ENCODE measurements around the gene RUVBL2.

The RUVBL2 gene

DNA sequence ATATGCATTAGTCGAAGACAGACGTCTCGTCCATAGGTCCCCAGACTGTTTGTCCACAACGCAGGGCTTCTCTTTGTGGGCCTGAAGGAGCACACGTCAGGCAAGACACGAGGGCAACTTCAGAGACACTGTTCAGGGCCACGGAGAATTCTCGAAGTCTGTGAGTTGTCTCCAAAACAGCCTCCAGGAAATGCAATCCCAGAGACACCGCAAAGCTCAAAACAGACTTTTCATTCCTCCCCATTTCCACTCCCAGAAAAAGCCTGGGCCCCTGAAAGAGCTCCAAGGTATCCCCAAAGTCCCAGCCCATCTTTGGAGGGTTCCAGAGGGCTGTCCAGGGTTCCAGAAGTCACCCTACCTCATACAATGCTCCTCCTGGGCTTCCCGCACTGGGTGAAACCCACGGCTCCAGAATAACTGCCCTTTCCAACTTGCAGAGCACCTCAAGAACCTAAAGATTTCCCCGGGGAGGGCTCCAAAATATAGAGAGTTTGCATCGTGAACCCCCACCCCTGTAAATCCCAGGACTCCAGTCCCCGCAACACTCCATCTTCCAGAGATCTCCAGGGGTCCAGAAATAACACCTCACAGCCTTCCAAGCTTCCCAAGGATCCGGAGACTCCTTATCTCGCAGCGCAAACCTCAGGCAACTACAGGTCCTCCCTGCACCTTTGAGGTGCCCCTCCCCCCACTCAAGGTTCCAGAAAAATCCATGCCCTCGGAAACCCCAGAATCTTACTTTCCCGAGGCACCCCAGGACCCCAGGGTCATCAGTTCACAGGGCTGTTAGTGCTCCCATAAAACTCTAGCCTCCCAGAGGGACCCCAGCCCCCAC is 29.3 kb upstream of the RUVBL2 start:
- peak in 1 of 3 donors; percentile 38 for DNase-seq

DNA sequence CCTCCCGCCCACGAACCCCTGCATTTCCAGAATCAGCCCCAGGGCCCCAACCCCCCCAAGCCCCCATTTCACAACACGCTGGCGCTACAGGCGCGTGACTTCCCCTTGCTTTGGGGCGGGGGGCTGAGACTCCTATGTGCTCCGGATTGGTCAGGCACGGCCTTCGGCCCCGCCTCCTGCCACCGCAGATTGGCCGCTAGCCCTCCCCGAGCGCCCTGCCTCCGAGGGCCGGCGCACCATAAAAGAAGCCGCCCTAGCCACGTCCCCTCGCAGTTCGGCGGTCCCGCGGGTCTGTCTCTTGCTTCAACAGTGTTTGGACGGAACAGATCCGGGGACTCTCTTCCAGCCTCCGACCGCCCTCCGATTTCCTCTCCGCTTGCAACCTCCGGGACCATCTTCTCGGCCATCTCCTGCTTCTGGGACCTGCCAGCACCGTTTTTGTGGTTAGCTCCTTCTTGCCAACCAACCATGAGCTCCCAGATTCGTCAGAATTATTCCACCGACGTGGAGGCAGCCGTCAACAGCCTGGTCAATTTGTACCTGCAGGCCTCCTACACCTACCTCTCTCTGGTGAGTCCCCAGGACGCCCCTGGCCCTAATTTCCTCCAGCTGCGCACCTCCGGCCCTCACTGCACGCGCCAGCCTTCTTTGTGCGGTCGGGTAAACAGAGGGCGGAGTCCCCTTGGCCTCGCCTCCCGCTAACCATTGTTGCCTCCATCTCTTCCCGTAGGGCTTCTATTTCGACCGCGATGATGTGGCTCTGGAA is 28.5 kb upstream of the RUVBL2 start, which contains the start of gene FTL:
FTL (plus strand) TSS at position 270 of the 766 bp plus-strand sequence; CDS start at position 469, 199 bp downstream.
- peak; percentile 98 to 99 (median 99) for DNase-seq

DNA sequence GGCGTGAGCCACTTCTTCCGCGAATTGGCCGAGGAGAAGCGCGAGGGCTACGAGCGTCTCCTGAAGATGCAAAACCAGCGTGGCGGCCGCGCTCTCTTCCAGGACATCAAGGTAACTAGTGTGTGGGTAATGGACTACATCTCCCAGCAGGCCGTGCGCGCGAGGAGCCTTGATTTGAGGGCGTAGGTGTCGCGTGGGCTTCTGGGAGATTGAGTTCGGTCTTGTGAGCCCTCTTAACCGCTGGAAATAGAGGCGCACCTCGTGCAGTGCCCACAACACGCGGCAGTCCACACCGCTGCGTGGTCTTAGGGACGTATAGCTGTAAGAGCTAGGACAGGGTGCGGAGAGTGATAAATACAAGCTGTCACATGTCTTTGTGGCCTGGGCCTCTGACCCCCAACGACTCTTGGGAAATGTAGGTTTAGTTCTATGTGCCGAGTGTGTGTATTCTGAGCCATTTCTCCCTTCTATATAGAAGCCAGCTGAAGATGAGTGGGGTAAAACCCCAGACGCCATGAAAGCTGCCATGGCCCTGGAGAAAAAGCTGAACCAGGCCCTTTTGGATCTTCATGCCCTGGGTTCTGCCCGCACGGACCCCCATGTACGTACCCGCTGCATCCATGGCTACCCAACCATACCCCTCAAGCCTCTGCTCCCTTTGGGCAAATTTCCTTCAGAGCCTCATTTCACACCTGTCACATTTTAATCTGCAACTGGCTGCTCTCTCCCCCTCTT is 27.7 kb upstream of the RUVBL2 start:
- DNase-seq = peak; percentile 87 to 91 (median 88)

DNA sequence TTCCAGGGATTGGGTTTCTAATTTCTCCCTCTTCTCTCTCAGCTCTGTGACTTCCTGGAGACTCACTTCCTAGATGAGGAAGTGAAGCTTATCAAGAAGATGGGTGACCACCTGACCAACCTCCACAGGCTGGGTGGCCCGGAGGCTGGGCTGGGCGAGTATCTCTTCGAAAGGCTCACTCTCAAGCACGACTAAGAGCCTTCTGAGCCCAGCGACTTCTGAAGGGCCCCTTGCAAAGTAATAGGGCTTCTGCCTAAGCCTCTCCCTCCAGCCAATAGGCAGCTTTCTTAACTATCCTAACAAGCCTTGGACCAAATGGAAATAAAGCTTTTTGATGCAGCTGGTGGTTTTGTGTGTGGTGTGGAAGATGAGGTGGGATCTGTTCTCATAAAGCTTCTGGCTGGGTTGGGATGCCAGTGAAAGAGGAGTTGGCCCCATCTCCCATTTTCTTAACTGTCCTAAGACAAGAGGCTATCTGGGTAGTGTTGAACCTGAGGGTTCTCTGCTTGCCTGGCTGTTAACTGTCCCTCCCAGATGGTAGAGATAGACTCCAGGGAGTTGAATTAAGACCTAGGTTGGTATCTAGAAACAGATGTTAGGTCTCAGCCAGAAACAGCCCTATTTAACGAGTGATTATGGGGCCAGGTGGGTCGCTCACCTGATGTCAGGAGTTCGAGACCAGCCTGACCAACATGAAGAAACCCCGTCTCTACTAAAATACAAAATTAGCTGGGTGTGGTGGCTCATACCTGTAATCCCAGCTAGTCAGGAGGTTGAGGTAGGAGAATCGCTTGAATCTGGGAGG is 26.9 kb upstream of the RUVBL2 start:
- DNase-seq = peak; percentile 49 to 54 (median 50)

DNA sequence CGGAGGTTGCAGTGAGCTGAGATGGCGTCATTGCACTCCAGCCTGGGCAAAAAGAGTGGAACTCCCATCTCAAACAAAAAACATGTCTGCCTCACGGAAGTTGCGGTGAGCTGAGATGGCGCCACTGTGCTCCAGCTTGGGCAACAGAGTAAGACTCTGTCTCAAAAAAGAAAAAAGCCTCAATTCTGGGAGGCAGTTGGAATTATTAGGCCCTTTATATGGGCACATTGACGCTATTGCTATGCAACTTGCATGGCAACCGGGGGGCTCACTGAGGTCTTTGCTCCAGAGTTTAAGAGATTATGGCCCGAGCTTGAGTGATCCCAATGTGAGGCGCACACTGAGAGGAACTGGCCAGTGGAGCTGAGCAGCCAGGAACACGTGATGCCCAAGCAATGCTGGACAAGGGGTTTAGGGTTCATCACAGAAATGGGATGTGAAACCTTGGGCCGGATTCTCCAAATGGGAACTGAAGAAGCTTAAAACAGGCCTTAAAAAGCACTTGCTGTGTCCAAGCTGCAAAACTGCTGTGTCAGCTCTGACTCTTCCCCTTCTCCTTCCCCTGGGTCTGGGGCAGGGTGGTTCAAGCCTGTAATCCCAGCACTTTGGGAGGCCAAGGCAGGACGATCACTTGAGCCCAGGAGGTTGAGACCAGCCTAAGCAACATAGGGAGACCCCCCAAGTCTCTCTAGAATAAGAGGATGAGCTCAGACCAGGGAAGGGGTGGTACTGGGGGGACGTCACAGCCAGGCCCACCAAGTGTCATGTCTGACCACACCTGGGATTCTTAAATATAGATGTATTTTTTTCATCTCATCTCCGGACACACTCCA is 26.1 kb upstream of the RUVBL2 start:
- DNase-seq = peak; percentile 94 to 99 (median 98)

DNA sequence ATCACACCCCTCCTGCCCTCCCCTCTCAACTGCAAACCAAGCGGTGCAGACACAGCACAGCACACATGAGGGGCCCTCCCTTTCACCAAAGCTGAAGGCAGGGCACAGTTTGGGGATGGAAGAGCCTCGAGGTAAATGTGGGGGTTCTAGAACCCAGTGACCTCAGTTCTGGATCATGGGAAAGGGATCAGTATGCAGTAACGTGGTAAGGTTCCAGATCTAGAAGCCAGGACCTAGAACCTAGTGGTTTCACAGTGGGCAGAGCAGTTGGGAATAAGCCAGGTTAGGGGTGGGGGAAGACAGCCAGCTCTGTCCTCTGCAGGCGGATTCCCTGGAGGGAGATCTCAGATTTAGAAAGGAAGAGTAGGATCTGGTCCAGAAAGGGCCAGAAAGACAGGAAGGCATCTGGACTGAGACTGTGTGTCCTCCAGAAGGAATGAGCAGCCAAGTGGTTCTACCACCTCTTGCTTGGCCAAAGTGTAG is 25.5 kb upstream of the RUVBL2 start:
- DNase-seq = peak in 1 of 3 donors; percentile 27

DNA sequence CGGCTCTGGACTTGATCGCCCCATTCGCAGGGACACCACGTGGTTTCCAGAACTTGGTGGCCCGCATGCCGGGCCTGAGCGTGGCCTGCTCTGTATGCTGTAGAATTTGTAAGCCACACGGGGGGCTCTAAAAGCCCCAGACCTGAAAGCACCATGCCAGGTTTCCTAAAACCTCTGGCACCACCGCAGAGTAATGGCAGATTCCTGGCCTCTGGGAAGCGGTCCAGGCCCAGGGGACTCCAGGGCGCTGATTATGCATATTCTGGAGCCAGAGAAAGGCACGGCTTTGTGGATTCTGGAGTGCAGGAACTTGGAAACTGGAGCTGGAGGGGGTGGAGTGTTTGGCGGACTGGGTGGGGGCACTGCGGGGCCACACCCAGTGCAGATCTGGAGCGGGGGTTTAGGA is 24.9 kb upstream of the RUVBL2 start:
- DNase-seq = no peak

DNA sequence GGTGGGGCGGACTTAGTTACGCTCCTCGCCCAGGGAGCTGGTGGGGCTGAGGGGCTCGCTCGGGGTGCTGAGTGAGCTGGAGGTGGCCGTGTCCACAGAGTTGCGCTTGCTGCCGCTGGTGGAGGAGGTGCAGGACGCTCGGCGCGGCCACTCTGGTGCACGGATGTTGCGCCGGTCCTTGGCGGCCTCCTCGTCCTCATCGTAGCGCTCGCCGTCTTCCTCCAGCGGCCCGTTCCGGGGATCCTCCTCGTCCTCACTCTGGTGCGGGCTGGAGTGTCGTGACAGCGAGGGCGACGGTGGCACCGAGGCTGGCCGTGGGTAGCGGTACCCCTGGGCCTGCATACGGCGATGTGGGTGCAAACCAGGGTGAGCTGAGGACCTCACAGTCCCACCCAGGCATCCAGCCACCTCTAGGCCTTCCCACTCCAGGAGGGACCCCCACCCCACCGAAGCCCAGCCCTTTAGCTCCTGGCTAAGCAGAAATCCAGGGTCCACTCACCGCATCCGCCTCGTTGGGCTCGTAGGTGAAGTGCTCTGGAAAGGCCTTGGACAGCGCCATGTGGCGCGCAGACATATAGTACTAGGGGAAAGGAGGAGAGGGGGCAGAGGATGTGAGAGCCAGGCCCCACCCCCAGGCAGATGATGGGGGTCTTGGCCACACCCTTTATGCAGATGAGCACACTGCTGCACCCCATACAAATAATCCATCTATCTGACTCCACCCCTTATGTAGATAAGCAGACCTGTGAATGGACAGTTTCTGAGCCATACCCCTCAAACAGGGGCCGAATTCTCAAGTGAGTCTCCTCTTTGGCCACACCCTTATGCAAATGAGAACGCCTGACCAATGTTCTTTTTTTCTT is 24.2 kb upstream of the RUVBL2 start:
- peak; percentile 27 to 47 (median 30) for DNase-seq

DNA sequence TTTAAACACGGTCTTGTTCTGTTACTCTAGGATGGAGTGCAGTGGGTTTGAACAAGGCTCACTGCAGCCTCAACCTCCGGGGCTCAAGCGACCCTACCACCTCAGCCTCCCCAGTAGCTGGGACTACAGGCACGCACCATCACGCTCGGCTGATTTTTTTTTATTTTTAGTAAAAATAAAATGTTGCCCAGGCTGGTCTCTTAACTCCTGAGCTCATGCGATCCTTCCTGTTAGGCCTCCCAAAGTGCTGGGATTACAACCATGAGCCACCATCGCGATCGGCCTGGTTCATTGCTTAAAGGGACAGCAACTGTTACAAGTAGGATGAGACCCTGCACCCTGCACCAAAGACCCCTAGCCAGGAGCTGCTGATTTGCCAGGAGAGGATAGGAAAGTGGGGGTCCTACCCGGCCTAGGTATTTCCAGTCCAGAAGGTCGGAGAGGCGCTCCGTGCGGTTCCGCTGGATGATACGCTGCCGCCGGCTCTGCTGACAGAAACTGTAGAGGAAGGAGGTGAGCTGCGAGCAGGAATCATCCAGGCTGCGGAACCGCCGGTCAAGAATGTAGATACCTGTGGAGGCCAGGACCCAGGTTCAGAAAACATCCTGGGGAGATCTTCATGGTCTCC is 23.4 kb upstream of the RUVBL2 start:
- DNase-seq = no peak

DNA sequence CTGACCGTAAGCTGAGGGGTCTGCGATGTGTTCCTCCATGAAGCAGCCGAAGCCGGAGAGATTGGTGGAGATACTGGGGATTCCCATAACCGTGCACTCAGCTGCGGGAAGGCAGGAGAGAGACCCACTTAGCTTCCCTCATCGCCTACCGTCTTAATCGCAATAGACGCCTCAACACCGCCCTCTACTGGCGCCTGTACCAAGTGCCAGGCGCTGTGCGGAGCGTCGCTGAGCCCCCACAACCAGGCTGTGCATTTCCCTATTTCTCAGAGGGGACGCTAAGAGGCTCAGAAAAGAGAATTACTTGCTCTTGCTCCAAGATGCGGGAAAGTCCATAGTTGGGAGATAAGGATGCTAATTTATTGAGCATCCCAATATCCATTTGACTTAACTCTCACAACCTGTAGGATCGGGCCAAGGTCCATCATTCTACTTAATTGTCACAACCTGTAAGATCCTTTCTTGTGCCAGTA is 22.7 kb upstream of the RUVBL2 start:
- peak; percentile 94 to 96 (median 96) for DNase-seq

DNA sequence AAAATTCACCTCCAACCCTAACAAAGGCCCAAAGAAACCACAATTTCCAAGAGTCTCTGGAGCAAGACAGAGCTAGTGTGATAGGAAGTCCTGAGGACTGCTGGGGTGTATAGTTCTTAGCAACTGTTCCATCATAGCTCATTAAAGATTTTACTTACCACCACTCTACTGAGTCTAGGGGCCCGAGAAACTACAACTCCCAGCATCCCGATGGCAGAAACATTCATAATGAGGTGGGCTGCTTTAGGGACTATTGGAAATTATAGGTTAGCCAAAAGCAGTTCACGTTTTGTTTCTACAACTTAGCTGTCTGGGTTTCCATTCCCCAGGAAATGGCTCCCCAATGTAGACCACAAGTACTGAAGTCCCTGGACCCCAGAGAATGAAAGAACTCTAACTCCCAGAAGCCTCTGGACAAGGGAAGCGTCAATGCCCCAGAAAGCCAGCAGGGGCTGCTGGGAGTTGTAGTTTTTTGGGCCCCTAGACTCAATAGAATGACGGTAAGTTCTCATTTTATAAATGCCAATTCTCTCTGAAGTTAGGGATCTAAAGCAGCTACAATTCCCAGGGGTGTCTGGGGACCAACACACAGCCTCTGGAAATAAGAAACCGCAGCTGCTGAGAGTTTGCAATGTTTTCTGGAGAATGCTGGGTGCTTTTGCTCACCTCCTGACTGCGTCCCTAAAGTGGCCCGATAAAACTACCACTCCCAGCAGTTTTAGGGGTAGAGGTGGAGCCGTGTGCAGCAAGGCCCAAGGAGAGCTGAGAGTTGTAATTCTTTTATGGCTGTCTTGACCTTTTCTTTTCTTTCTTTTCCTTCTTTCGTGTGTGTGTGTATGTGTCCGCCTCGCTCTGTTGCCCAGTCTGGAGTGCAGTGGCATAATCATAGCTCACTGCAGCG is 17.5 kb upstream of the RUVBL2 start:
- peak in 1 of 3 donors; percentile 45 for DNase-seq

DNA sequence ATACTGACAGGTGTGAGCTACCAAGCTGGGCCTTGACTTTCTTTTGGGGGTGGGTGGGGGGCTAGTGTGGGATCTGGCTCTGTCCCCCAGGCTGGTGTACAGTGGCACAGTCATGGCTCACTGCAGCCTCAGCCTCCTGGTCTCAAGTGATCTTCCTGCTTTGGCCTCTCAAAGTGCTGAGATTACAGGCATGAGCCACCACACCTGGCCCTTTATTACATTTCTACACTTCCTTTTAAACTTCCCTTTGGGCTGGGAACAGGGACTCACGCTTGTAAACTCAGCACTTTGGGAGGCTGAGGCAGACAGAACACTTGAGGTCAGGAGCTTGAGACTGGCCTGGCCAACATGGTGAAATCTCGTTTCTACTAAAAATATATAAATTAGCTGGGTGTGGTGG is 16.6 kb upstream of the RUVBL2 start:
- no peak for DNase-seq

DNA sequence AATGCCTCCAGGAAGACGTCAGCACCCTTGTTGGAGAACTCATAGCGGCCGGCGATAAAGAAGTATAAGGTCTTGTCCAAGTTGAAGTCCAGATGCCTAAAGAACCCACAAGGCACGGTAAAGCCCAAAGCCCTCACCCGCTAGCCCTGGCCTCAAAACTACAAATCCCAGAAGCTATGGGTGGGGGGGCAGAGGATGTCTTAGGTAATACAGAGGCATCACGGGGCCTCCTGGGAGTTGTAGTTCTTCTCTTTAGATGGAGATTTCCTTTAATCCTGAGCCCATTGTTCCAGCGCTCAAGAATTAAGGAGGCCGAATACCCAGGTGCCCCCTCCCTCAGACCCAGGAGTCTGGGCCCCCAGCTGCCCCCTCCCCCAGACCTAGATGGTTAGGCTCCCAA is 11.4 kb upstream of the RUVBL2 start:
- DNase-seq = no peak

DNA sequence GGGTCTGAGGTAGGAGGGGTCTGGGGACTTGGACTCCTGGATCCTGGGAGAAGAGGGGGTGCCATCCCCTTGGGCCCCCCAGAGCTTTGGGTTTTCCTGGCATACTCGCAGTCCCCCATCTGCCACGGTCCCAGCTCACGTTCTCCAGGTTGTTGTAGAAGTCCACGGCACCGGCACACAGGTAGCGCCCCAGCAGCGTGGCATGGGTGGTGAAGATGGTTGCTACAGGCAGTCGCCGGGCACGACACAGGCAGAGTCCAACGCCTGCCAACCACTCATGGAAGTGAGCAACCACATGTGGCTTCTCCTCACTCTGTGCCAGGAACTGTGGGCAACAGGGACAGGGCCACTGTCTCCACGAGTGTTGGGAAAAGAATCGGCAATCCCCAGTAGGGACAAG is 8.0 kb upstream of the RUVBL2 start:
- no peak for DNase-seq

DNA sequence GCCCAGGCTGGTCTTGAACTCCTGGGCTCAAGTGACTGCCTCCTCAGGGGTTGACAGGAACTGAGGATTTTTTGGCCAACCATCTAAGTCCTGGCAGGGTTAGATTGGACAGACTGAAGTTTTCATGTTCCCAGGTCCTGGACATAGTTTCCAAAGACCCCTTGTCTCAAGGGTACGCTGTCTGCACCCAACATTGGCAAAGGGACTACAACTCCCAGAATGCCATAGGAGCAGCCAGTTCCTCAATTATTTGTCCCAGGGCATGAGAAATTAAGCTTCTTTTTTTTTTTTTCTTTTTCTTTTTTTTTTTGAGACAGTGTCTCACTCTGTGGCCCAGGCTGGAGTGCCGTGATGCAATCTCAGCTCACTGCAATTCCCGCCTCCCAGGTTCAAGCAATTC is 7.5 kb upstream of the RUVBL2 start:
- DNase-seq = peak in 2 of 3 donors; percentile 42 to 46

DNA sequence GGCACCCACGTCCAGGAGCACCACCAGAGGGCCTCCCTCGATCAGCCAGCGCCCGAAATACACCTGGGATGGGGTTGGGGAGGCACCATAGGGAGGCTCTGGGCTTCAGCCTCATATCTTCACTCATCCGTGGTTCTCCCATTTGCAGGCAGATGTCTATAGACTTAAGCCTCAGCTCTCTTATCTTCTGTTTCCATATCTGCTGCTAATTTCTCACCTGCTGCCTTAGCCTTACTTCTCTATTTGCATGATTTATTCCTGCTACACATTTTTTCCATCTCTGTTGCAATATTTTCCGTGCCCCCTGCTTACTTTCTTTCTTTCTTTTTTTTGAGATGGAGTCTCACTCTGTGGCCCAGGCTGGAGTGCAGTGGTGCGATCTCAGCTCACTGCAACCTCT is 6.4 kb upstream of the RUVBL2 start:
- no peak for DNase-seq

DNA sequence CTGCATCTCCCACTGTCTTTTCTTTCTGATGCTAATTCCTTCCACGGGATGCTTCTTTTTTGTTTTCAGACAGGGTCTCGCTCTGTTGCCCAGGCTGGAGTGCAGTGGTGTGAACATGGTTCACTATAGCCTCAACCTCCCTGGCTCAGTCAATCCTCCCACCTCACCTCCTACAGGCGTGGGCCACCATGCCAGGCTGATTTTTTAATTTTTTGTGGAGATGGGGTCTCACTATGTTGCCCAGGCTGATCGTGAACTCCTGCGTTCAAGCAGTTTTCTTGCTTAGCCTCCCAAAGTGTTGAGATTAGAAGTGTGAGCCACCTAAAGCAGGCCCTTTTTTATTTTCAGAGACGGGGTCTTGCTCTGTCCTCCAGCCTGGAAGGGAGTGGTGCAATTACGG is 5.4 kb upstream of the RUVBL2 start:
- DNase-seq = no peak

DNA sequence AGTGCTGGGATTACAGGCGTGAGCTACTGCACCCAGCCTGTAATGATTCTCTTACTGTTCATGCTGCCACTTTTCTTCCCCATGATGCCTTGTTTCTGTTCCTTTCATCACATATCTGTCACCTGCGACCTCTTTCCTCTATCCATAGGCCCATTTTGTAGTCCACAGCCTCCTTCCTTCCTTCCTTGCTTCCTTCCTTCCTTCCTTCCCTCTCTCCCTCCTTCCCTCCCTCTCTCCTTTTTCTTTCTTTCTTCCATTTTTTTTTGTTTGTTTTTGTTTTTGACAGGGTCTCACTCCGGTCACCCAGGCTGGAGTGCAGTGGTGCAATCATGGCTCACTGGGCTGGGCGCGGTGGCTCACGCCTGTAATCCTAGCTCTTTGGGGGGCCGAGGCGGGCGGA is 4.8 kb upstream of the RUVBL2 start:
- DNase-seq = no peak
